T-helper 22 cell (primary cell): ENCODE results near the gene RARS2.
A peak's percentile ranks its signal among the peaks of the same experiment; 100 is the strongest.
"Not testable (repeated sequence)": the region's sequence is repeated elsewhere in the genome, so short reads cannot be mapped to it uniquely, and the experiment has no call there.

Experiments
- DNase-seq: peaks from one replicate; pipeline ENCODE4 v3.0.0-alpha.2; 2020; ENCODE audit warnings: low read depth

Gene RARS2

DNA sequence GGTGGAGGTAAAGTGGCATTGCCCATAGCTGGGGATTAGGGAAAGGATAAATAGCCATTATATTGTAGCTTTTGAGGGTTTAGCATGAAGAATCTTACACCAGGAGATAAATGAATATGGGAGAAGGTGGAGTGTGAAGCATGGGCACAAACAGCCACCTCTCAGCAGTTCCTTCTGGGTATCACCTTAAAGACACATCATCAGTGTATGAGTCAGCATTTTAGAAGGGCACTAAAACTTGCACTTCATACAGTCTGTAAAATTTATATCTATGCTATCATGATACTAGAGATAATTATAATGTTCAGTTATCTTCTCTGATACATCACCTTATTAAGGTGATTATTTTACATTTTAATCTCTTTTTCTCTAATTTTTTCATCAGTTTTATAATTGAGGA, 91.7 kb downstream of the RARS2 start:
- DNase-seq: no peak

DNA sequence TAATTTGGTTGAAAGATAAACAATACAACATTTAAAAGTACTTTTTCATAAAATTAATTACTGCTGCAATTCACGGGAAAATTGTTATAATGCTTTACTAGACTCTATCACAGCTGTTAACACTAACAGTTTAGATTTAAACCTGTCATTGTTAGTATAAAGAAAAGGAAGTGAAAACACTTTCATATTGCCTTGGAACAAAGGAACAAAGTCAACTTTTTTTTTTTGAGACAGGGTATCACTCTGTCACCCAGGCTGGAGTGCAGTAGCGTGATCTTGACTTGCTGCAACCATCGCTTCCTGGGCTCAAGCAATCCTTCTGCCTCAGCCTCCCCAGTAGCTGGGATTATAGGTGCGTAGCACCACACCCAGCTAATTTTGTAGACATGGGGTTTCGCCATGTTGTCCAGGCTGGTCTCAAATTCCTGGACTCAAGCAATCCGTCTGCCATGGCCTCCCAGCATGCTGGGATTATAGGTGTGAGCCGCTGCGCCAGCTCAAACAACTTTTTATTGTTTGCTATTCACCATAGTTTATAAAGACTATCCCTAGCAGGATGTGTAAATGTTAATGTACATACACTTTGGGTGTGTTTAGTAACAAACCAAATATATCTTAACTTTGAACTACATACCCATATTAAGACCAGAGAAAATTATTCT, 94.9 kb downstream of the RARS2 start:
- DNase-seq: no peak

GRCh38 chr6:87489326-87489725, 100.5 kb downstream of the RARS2 start:
- not testable (repeated sequence) for DNase-seq

DNA sequence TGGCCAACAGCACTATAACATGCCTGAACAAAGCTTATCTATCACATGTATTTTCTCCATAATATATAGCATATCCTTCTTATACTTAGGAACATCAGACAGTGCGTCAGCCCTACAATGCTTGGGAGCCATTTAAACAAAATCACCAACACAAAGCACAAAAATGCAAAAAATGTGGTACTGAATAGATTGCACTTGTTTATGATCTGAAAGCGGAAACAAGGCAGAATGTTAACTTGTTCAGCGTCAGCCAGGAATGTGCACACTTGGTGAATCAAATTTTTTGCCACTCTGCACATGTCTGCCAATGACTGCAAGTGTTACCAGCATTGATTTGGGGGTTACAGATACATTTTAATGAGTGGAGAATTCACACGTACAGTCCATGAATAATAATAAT, 102.2 kb downstream of the RARS2 start:
- DNase-seq: no peak

DNA sequence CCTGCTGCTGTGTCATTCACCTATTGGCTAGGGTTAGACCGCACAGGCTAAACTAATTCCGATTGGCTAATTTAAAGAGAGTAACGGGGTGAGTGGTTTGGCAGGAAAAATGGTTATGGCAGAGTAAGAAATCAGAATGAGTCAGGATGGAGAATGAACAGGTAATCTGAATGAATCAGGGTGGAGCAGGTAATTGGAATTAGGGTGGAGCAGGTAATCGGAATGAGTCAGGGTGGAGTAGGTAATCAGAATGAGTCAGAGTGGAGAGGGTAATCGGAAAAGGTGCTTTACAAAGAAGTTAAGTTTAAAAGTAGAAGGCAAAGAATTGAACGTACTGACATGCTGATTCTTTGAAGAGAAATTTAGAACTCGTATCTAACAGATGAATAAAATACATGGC, 105.3 kb downstream of the RARS2 start:
- DNase-seq: no peak

DNA sequence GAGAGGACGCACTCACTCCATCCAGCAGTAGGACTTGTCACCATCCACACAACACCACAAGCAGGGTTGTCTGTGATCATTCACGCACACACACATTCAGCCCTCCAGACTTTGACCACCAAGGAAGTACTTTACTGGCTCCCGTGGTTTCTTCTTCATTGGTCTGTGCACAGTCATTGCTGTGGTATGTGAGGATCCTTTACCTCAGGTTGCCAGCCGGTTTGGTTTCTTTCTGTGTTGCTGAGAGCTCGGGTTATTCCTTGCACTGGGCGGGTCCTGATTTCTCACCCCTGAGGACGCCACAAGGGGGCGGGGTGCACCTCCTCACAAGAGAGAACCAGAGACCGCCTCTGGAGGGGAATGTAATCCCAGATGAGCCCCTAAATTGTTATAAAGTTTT, 105.9 kb downstream of the RARS2 start:
- DNase-seq: no peak

DNA sequence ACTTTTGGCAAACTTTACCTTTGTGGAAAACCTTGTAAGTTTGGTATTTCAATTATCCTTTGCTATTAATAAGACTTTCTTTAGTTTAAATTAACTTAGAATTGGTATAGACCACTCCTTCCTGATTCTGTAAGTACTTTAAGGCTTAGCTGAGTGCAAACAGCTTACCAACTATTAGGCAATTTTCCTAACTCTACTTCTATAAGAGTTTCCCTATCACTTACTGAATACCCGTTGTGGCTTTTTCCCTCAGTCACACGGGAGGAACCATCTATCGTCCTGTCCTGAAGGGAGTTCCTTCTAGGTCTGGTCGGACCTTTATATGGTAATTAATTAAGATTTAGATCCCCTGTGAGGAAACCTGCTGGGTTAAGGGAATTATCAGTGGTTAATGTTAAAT, 107.4 kb downstream of the RARS2 start:
- no peak for DNase-seq

DNA sequence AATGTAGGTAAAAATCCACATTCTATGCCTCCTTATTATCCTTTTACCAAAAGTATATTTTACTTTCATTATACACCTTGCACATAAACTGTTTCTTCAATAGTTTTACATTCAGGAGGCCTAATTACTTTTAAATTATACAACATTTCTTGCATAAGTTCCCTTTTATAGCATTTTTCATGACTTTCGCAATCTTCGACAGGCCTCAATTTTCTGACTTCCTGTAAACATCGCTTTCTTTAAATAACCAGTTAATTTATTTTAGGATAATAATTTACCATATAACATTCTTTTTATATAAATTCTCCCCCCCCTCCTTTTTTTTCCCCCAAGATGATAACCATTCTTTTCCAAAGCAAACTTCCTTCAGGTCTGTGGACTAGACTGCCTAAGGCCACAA, 107.9 kb downstream of the RARS2 start:
- no peak for DNase-seq

DNA sequence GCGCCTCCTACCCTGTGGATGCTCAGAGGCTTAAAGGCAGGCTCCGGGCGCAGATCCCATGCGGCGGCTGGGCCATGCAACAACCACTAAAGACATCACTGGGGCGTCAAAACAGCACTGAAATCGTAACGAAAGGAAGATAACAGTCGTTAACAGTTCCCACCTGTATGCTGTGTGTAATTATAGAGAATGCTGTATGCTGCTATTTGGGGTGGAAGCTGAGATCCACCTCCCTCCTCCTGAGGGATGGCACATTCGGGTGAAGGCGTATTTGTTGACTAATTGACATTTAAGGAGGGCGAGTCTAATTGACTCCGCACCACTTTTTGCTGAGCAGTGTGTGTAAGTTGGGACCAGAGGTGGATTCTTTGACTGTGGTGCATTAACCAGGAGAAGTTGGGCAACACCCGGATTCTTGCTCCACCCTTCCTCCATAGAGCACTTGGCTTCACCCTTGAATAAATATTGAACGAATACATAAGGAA, 116.3 kb downstream of the RARS2 start:
- DNase-seq: no peak

DNA sequence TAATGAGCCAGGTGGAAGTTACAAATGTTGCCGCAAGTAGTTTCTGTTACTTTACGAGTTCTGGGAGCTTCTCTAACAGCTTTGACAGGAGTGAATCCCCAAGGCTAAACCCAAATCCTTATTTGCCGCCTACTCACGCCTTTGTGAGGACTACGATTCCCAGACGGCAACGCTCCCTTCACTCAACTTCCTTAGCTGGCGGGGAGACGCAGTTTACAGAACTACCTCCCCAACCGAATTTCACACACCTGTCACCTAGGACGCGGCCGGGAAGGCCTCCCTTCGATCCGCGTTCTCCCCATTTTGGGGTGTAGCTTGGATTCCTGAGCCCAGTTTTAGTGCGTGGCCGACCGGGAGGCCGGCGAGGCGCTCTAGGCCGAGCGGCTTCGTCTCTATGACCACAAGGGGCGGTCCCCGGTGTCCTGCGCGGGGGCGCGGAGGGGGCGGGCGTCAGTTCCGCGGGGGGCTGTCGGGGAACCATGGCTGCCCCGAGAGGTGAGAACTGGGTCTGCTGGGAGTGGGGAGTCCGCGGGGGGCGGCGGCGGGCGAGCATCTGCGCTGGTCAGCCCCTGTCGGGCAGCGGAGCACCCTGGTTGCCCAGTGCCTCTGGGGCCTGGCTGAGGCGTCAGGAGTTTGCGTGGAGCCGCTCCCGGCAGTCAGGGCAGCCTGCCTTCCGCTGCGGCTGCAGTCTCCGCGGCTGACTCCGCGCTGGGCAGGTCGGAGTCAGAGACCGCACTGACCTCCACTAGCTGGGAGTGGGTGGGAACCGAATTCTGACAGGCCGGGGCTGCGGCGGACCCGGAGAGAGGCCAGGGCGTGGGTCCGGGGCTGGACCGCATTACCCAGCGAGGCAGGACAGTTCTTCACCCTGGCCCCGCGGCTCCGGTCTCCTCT, 117.0 kb downstream of the RARS2 start, which contains the start of gene SLC35A1:
TSS of gene SLC35A1 (plus strand) at position 450 of the 894 bp plus-strand sequence. CDS start at position 480, 30 bp downstream.
- DNase-seq: peak; percentile 68

DNA sequence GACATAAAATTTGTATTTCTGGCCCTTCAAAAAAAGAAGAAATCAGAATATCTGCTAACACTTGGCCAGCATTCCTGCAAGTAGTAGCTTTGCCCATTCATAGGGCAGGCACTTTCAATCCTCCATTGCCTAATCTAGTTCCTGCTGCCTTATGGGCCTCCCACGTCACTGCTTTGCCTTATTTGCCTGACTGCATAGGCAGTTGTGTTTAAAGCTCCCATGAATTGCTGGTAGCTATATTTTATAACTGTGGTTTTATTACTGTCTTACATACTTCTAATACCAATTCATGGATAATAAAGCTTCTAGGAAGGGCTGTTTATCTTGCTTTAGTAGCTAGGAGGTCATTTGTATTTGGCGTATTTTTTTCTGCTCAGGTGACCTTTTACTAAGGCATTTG, 124.7 kb downstream of the RARS2 start:
- no peak for DNase-seq
